HG02870 (cell line): ENCODE measurements around the gene ADAM12.

ENCODE experiments used
- ATAC-seq: cut with Tn5 transposase; IDR thresholded peaks from one replicate; pipeline ENCODE4 v1.9.1; 2021; ENCODE audit warnings: mild to moderate bottlenecking, moderate library complexity; ENCODE audit not compliant: unreplicated experiment

ADAM12 gene

DNA sequence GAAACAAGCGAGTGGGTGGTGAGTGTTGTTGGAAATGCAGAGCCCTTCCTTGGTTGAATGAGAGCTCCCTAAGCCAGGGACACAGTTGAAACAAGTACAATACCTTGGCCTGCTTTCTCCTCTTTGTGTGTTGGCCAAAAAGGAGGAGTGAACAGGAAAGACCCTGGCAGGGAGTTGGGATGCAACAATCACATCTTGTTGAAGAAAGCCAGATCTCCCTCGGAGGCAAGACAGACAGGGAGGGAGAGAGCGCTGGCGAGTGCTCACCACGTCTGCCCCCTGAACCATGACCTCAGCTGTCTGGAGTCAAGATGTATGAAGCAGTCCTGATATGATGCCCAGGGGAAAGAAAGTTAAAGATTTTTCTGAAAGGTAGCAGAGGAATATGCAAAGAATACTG lies 66.8 kb downstream of the ADAM12 start:
- no peak for ATAC-seq

DNA sequence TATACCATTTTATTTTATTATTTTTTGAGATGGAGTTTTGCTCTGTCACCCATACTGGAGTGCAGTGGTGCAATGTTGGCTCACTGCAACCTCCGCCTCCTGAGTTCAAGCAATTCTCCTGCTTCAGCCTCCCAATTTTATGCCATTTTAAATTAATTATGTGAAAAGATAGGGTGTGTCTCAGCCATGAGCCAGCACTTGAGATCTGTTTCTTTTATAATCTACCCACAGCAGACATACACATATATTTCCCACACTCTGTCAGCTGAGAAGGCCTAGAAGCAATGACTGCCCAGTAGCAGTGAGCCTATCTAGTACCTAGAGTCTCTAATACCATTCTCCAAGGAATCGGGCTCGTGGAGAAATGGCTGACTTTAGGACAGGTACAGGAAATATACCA lies 70.5 kb downstream of the ADAM12 start:
- ATAC-seq: no peak

DNA sequence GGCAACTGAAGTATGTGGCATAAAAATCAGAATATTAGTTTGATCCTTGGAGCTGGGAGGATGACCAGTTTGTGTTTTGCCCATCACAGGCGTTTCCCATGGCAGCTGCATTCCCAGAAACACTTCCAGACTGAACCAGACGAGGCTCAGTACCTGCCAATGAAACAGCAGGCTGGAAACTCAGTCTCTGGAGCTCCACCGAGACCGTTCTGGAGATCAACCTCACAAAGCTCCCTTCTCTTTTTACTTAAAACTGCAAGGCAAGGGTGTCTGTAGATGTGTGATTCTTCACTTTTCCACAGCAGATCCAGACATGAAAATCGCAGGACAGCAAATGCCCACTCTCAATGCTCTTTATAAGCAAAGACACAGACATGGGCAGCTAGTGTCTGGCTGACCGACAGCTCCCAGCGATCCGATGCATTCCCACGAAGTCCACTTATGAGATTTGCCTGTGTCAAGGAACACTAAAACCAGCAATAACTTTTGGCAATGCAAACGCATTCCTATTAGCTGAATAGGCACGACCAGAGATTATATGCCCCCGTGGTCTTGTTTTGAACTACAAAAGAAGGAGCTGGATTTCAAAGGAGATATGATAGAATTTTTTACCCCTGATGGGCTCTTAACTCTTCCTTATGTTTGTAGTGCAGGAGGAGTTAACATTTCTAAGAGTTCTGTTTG lies 72.6 kb downstream of the ADAM12 start:
- no peak for ATAC-seq

DNA sequence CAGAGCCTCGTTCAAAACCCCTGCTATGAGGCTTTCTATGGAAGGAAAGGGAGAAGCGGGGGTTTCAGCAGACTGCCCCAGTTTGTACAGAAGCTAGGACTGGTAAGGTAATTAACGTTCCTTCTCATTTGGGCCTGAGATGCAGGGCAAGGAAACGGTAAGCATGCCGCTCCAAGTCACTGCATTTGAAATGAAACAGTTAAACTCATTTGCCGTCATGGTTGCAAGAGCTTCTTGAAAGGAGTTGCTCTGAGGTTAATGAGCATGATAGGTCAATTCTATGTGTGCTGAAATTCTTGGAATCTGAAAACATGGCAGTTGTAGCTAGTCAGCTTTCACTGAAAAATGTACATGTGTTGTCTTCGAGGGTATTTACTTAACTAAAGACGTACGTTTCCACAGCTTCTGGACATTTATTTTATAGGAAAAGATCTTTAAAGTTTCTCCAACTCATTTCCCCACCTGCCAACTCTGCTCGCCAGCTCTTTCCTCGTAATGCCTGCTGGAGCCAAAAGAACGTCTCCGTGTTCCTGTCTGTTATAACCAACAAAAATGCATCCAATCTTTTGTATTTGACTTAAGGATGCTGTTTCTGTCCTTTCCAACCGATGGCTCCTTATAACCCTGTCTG lies 73.3 kb downstream of the ADAM12 start:
- ATAC-seq: no peak

DNA sequence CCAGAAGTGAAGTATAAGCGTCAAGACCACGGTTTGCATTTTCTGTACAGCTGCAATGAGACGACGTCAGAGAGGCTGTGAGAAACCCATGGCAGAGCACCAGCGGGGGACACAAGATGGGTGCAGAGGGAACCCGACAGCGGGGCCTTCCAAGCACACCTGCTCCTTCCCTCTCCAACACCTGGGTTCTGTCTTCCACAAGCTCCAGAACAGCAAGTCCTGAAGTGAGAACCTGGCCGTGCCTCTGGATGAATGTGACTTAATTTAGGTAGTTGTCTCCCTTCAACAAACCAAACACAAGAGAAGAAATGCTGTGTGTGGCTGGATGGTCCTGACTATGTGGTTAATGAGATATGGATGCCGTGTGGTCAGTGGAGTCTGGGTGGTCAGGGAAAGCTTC lies 76.1 kb downstream of the ADAM12 start:
- no peak for ATAC-seq

DNA sequence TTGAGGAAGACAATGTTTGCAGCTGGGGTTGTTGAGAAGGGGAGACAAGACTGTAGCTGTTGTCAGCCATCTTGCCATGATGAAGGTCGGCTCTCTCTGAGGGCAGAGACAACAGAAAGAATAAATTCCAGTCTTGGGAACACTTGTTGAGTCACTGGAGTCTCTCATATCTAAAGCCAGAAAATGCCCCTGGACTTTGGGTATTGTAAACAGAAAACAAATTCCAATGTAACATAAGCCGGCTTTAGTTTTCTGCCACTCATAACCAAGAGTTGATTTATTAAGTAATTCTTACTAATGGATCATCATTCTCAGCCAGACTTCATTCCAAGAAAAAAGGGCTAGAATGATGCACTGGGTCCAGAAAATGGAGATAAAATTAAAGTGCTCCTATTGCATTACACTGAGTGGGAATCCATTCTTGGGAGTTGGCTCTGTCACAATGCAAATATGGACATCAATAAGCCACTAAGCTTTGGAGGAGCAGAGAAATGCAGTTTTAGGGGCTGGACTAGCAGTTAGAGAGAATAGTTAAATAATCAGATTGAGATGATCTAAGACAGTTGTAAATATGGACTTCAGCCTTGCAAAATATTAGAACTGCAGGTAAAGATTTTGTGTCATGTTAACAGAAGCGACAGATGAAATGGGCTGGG lies 78.9 kb downstream of the ADAM12 start:
- no peak for ATAC-seq

DNA sequence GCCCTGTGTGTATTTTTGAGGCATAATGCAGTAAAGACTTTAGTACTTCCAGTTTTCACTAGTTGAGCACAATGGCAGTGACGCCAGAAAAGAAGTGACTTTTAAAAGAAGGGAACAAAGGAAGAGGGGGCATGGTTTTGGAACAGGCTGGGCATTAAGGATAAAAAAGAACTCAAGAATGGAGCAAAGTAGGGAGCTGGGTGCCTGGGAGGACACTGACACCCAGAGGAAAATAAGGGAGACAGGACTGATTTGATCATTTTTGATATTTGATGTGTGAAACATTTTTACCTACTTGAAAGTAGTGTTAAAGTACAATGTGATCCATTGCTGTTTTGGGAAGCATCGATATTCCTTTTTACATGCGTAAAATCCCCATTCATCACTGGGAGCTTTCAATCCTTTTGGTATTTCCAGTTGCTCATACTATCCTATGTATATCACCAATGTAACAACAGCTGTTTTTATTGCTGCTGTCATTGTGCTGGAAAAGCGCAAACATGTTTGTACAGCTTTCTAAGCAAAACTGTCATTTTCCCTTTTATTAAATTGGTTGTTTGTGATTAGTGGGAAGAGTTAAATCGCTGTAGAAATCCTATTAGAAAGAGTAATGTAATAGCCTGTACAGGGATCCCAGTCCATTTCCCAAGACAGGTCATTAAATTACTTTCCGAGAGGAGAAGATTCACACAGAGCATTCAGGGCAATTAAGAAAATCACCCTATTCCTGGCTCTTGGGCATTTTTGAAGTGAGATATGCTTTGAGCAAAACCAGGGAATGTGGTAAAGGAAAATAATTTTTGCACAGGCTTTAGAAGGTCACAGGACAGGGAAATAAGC lies 85.2 kb downstream of the ADAM12 start:
- ATAC-seq: no peak

DNA sequence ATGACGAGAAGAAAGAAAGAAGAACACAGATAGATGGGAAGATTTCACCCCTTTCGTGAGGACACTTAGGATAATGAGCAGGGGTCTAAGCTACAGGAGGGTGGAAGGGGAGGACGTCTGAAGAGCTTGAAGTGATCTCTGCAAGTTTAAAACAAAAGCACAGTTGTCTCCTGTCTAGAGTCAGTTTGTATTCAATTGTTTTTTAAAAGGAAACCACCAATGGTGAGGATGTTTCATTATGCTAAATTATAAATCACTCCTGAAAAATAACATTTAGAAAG lies 85.9 kb downstream of the ADAM12 start:
- no peak for ATAC-seq

DNA sequence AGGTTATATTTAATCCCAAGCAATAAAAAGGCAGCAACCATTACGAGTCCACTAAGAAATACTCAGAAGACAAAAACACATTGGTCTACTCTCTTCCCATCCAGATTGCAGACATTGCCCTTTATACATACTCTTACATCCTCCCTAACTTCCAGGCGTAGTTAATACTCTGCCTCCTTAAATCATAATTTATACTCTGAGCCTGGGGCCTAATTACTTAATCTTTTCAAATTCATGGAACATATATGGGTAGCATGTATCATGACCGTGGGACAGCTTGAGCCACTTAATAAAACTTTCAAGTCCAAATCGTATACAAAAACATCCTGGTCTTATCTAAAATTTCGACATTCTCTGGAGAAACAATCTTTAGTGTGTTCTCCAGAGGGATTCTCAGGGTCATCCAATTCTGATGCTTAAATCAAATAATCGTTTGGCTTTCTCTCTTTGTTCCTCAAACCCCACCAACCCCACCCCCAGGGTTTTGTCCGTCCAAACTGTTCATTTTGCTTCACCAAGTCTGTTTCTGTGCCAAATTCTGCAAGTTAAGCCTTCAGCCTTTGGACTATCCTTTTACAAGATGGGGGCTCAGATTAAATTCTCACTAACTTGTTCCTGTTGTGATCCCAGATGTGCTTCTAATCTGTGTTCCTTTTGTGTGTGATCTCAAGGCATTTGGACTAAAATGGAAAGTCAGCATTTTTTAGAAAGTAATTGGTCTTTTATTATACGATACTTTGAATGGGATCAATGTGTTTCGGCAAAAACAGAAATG lies 86.4 kb downstream of the ADAM12 start:
- no peak for ATAC-seq

DNA sequence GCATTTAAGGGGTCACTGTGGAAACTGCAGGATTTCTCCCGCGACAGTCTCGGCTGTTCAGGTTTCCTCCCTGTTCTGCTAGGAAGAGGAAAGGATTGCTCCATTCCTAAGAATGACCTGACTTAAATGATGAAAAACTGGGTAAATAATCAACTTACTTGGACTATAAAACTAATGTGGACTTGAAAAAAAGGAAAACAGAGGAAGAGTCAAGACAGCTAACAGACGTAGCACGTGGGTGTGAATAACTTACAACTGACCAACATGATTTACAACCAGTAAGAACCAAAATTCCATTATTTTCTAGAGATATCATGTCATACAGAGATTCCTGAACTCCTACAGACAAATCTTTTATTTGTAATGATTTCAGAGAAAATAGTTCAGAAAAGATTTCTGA lies 93.8 kb downstream of the ADAM12 start:
- ATAC-seq: no peak

DNA sequence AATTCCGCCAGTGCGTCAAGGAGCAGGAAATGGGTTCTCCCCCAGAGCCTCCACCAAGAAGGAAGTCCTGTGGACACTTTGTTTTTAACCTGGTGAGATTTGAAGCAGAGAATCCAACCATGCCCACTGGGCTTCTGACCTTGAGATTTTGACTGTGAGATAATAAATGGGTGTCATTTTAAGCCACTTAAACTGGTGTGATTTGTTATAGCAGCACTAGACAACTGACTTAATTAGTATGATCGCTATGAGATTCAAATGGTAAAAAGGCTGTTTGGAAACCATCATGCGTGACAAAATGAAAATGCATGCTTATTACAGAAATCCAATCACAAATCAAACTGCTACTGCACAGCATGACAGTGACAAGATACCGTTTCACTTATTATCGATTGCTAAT lies 98.0 kb downstream of the ADAM12 start:
- no peak for ATAC-seq

DNA sequence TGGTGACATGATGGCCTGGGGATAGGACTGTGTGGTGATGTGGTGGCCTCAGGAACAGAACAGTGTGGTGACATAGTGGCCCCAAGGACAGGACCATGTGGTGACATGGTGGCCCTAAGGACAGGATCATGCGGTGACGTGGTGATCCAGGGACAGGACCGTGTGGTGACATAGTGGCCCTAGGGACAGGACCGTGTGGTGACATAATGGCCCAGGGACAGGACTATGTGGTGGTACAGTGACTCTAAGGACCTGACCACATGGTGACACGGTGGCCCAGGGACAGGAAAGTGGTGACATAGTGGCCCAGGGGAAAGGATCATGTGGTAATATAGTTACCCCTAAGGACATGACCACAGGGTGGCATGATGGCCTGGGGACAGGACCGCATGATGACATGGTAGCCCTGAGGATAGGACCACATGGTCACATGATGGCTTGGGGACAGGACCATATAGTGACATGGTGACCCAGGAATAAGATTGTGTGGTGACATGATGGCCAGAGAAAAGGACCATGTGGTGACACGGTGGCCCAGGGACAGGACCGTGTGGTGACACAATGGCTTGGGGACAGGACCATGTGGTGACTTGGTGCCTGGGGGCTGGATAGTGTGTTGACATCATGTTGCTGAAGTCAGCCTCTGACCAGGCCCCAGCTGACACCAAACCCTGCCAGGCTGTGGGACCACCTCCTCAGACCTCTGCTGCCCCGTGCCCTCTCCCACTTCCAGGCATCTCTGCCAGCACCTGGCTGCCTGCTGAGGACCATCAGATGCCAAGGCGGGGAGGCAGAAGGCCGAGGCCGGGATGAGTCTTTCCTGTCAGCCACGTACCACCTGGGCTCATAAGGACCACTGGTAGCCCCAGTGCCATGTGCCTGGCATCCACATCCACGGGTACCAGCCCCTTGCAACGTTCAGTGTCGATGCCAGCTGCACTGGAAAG lies 99.5 kb downstream of the ADAM12 start:
- ATAC-seq: no peak

DNA sequence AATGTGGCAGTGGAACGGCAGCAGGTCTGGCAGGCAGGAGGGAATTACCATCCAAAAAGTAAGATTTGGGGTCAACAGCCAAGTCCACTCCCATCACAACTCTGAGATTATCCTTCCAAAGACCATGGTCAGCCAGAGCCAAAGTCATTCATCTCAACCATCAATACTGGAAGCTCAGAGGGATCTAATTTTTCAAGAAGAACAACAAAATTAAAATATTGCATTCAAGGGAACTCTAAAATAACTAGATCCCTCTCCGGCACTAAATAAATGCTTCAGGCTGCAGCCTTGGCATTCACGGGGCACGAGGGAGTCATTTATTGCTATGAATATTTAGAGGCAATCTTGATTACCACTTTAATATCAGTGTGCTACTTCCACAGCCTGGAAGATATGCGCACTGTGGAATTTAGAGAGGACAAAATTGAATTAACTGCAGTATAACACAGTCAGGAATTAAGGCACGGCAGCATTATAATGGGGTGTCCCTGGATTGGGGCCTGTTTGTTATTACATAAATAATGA lies 102.0 kb downstream of the ADAM12 start:
- no peak for ATAC-seq

DNA sequence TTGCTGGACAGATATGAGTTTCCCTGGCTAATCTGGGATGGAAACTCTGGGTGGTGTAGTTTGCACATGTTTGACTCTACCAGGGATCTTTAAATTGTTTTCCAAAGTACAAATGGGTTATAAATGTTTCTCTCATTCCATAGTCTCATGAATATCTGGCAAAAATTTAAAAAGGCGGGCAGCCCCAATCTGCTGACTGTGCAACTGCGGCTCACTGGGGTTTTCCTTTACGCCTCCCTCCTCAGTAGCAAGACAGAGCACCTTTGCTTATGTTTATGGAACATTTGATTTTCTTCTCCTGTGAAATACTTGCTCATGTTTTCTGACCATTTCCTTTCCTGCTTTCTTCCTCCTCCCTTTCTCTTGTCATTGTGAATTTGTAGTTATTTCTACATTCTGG lies 105.0 kb downstream of the ADAM12 start:
- ATAC-seq: no peak

DNA sequence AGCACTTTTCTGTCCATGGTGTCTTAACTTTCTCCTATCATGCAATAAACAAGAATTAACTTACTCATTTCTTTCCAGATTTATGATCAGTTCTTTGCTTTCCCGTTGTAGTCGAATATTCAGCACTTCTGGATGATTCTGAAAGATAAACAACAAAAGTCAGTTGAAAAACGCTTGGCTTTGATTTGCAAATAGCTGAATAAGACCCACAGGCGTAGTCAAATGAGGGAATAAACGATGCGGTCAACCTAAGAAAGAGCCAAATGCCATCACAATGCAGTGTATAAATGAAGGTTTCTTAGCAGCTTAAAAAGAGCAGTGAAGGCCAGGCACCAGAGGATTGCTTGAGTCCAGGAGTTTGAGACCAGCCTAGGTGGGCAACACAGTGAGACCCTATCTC lies 109.4 kb downstream of the ADAM12 start:
- no peak for ATAC-seq

DNA sequence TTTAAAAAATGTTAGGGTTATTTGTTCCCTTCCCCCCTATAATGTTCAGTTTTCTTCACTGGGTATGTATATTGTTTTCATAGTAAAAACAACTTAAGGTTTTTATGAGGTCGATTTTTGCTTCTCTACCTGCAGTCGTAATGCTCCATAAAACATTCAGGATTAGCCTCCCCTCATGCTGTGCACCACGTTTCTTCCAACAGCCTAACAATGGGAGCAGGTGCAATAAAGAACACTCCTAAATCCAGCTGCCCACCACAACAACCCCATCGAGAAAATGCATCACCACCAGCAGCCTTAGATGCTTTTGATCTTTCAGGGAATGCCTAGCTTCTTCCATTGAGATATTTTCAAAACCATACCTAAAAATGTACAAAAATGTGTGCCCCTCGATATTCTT lies 111.1 kb downstream of the ADAM12 start:
- no peak for ATAC-seq

DNA sequence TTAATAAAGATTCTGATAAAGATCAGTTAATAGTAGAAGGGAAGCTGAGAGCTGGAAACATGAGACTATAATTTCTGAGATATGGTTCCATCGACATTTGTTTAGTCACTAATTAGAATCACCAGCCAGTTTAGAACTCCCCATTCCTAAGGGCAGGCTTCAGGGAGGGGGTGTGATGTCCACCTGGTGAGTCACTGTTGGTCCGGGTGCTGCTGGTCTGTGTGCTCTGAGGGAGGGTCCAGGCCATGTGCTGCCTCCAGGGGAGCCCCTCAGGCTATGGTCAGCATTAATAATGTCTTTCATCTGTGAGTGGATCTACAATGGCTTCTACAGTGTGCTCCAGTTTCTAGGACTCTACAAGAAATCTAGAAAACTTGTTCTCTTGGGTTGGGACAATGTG lies 115.8 kb downstream of the ADAM12 start:
- ATAC-seq: no peak

DNA sequence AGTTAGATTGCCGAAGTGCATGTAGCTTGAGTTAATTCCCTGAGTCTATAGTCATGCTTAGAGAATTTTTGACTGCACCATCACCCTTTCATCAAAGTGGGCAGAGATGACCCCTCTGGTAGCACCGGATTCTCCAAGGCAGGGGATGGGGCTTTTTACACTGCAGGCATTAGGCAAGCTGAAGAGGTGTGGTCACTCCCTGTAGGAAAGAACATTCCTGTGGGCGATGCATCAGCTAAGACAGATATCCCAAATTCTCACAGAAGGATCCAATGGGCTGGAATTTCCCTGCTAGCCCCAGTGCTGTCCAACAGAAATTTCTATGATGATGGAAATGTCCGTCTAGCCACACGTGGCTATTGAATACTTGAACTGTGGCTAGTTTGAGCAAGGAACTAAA lies 118.2 kb downstream of the ADAM12 start:
- ATAC-seq: no peak

DNA sequence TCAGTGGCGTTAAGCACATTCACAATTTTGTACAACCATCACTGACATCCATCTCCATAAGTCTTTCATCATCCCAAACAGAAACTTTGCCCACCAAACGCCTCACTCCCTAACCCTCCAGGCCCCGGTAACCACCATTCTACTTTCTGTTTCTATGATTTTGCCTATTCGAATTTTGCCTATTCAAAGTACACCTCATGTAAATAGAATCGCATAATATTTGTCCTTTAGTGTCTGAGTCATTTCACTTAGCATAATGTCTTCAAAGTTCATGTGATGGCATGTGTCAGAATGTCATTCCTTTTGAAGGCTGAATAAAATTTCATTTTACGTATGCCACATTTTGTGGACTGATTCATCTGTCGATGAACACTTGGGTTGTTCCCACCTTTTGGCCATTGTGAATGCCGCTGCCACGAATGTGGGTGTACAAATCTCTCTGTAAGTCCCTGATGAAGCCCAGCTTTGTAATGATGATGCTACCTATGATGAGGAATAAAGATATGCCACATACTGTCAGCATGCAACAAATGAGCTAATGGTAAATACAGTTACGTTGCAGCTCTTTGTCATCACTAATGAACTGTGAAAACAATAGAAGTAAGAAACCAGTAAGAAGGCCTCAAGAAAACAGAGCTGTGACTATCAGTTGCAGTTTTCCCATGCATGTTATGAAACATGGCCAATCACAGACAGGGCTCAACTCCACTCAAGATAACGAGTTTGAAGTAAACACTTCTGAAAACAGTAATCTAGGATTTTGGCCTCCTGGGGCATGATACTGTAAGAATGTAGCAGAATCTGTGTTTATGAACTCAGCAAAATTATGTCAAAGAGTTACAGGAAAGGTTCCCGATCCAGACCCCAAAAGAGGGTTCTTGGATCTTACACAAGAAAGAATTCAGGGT lies 120.0 kb downstream of the ADAM12 start:
- no peak for ATAC-seq
